H9 (cell line): ENCODE data around the gene SERPINB8. TPM values are rescaled to one million over a fixed set of nuclear protein-coding genes. Genes with fewer than 3 reads are reported as not detected.

Experiments used
- DNase-seq: peaks from one replicate; pipeline ENCODE4 v3.0.0-alpha.2; 2017
- H2AFZ ChIP-seq: one replicate; pipeline ENCODE4 v1.6.1; 2013; ENCODE audit warnings: mild to moderate bottlenecking, low read length, control low read depth, moderate library complexity
- H2AK5ac ChIP-seq: 2 replicates; pipeline ENCODE4 v1.6.1; 2013; ENCODE audit warnings: low read length, control low read depth, mixed read lengths; ENCODE audit not compliant: insufficient read length
- H2BK120ac ChIP-seq: one replicate; pipeline ENCODE4 v1.6.1; 2013; ENCODE audit warnings: low read depth, mild to moderate bottlenecking, low read length, control low read depth, inconsistent platforms; ENCODE audit not compliant: poor library complexity, severe bottlenecking
- H2BK12ac ChIP-seq: 2 replicates; pipeline ENCODE4 v1.6.1; 2013; ENCODE audit warnings: low read length, control low read depth, mixed read lengths, low read depth; ENCODE audit not compliant: insufficient read length
- H2BK15ac ChIP-seq: 2 replicates; pipeline ENCODE4 v1.6.1; 2013; ENCODE audit warnings: low read depth, low read length, control low read depth
- H2BK20ac ChIP-seq: one replicate; pipeline ENCODE4 v1.6.1; 2013; ENCODE audit warnings: low read depth, mild to moderate bottlenecking, low read length, control low read depth, inconsistent platforms; ENCODE audit not compliant: poor library complexity, severe bottlenecking
- H2BK5ac ChIP-seq: 2 replicates; pipeline ENCODE4 v1.6.1; 2013; ENCODE audit warnings: low read length, control low read depth, mixed read lengths; ENCODE audit not compliant: insufficient read length
- H3K14ac ChIP-seq: 2 replicates; pipeline ENCODE4 v1.6.1; 2013; ENCODE audit warnings: low read length, control low read depth; ENCODE audit not compliant: insufficient read depth
- H3K18ac ChIP-seq: 2 replicates; pipeline ENCODE4 v1.6.1; 2013; ENCODE audit warnings: low read depth, mild to moderate bottlenecking, mixed read lengths, low read length, control low read depth; ENCODE audit not compliant: insufficient read length
- H3K23ac ChIP-seq: 2 replicates; pipeline ENCODE4 v1.6.1; 2013; ENCODE audit warnings: low read length, control low read depth, mixed read lengths, low read depth; ENCODE audit not compliant: insufficient read length
- H3K23me2 ChIP-seq: 2 replicates; pipeline ENCODE4 v1.6.1; 2013; ENCODE audit warnings: low read depth, mild to moderate bottlenecking, mixed read lengths, low read length, control low read depth; ENCODE audit not compliant: insufficient read length, poor library complexity, severe bottlenecking
- H3K27ac ChIP-seq: 2 replicates; pipeline ENCODE4 v1.5.1; 2013; ENCODE audit warnings: low read length, control low read depth, mixed read lengths, low read depth; ENCODE audit not compliant: insufficient read length
- H3K27me3 ChIP-seq: 2 replicates; pipeline ENCODE4 v1.6.1; 2013; ENCODE audit warnings: low read length, control low read depth, inconsistent platforms; ENCODE audit not compliant: insufficient read depth
- H3K4ac ChIP-seq: 2 replicates; pipeline ENCODE4 v1.6.1; 2013; ENCODE audit warnings: low read depth, mild to moderate bottlenecking, control low read depth, inconsistent platforms, low read length, moderate library complexity
- H3K4me1 ChIP-seq: 2 replicates; pipeline ENCODE4 v1.6.1; 2013; ENCODE audit warnings: low read length, control low read depth, inconsistent platforms; ENCODE audit not compliant: insufficient read depth
- H3K4me2 ChIP-seq: 2 replicates; pipeline ENCODE4 v1.6.1; 2013; ENCODE audit warnings: low read length, control low read depth, mixed read lengths; ENCODE audit not compliant: insufficient read length, insufficient read depth
- H3K56ac ChIP-seq: 2 replicates; pipeline ENCODE4 v1.6.1; 2013; ENCODE audit warnings: low read depth, mild to moderate bottlenecking, mixed read lengths, low read length, control low read depth; ENCODE audit not compliant: insufficient read length
- H3K79me1 ChIP-seq: 2 replicates; pipeline ENCODE4 v1.6.1; 2013; ENCODE audit warnings: low read depth, mild to moderate bottlenecking, moderate library complexity, low read length, control low read depth, inconsistent platforms; ENCODE audit not compliant: insufficient read depth, poor library complexity, severe bottlenecking
- H3K79me2 ChIP-seq: 2 replicates; pipeline ENCODE4 v1.6.1; 2013; ENCODE audit warnings: low read length, control low read depth, inconsistent platforms; ENCODE audit not compliant: insufficient read depth
- H3K9ac ChIP-seq: 2 replicates; pipeline ENCODE4 v1.6.1; 2013; ENCODE audit warnings: low read length, control low read depth, mixed read lengths; ENCODE audit not compliant: insufficient read length; ENCODE audit errors: extremely low read depth
- H3K9me3 ChIP-seq: one replicate; pipeline ENCODE4 v1.6.1; 2013; ENCODE audit warnings: low read depth, low read length, inconsistent platforms; ENCODE audit not compliant: control insufficient read depth
- H3T11ph ChIP-seq: one replicate; pipeline ENCODE4 v1.6.1; 2013; ENCODE audit warnings: mild to moderate bottlenecking, low read length, control low read depth, inconsistent platforms
- H4K20me1 ChIP-seq: one replicate; pipeline ENCODE4 v1.6.1; 2013; ENCODE audit not compliant: control insufficient read depth, insufficient read length, insufficient read depth
- H4K5ac ChIP-seq: 2 replicates; pipeline ENCODE4 v1.6.1; 2013; ENCODE audit warnings: low read depth, mild to moderate bottlenecking, mixed read lengths, low read length, control low read depth; ENCODE audit not compliant: insufficient read length
- H4K8ac ChIP-seq: replicated peaks from 2 replicates; pipeline ENCODE4 v1.6.1; 2013; ENCODE audit warnings: low read length, control low read depth, mixed read lengths, low read depth; ENCODE audit not compliant: insufficient read length
- H4K91ac ChIP-seq: 2 replicates; pipeline ENCODE4 v1.6.1; 2013; ENCODE audit warnings: low read depth, mild to moderate bottlenecking, moderate library complexity, mixed read lengths, low read length, control low read depth; ENCODE audit not compliant: insufficient read length
- H3K27ac Mint-ChIP-seq, 3 experiments: 2 replicates in 2 of 3; 3 replicates in 1 of 3; pipeline ENCODE4 v1.8.0; 2020 to 2021; ENCODE audit warnings: mixed read lengths in 3 of 3, mild to moderate bottlenecking in 1 of 3, moderate library complexity in 1 of 3
- H3K27me3 Mint-ChIP-seq: 2 replicates; pipeline ENCODE4 v1.8.0; 2021; ENCODE audit warnings: low read depth, mild to moderate bottlenecking, moderate library complexity, mixed read lengths
- H3K36me3 Mint-ChIP-seq, 3 experiments: 2 replicates in 2 of 3; 3 replicates in 1 of 3; pipeline ENCODE4 v1.8.0; 2020 to 2021; ENCODE audit warnings: low read depth in 3 of 3, mixed read lengths in 3 of 3; ENCODE audit not compliant: insufficient read depth in 1 of 3
- H3K4me1 Mint-ChIP-seq, 2 experiments: 2 replicates each; pipeline ENCODE4 v1.8.0; 2020; ENCODE audit warnings: mixed read lengths in 2 of 2
- H3K4me3 Mint-ChIP-seq, 2 experiments: 2 replicates in 1 of 2; 3 replicates in 1 of 2; pipeline ENCODE4 v1.8.0; 2020 to 2021; ENCODE audit warnings: mild to moderate bottlenecking in 2 of 2, mixed read lengths in 2 of 2, moderate library complexity in 1 of 2
- H3K9me3 Mint-ChIP-seq, 2 experiments: 2 replicates in 1 of 2; 3 replicates in 1 of 2; pipeline ENCODE4 v1.8.0; 2020; ENCODE audit warnings: mild to moderate bottlenecking in 2 of 2, mixed read lengths in 2 of 2, moderate library complexity in 1 of 2
- WGBS: extraction: QIAGEN DNeasy Blood & Tissue Kit; methylation state at CpG from one replicate; pipeline ENCODE4 v1.1.7; 2013; ENCODE audit warnings: missing lambda C conversion rate, low lambda C conversion rate, mixed read lengths; ENCODE audit not compliant: insufficient read length; ENCODE audit errors: extremely low coverage; 5-methylcytosine and 5-hydroxymethylcytosine counted together
- total RNA-seq: library from RNA; stranded (reverse); gene quantifications from 2 replicates; pipeline ENCODE4 v1.2.1, GENCODE V29; 2021
- TF ChIP-seq, protein P1 (sequence below): fragments of 200-600 bp; sonication (generic); conservative IDR thresholded peaks from 3 replicates; pipeline ENCODE4 v1.8.0; 2021; ENCODE audit warnings: antibody characterized with exemption, mild to moderate bottlenecking

SERPINB8 gene
- total RNA-seq, 1 experiment from 2014 or later, result 2.1 TPM

- H2BK15ac ChIP-seq, result no peak overlapping the region
- H3K36me3 Mint-ChIP-seq, result no peaks in the 10 kb centered on the region
- H3K4ac ChIP-seq, result no peak overlapping the region
- H3K18ac ChIP-seq, result no peak overlapping the region
- H2BK12ac ChIP-seq, result no peak overlapping the region
- H3K9ac ChIP-seq, result no peak overlapping the region
- H2AK5ac ChIP-seq, result no peak overlapping the region
- no peaks in the 10 kb centered on the region for H3K79me1 ChIP-seq
- H3K4me1 Mint-ChIP-seq, result no peaks in the 10 kb centered on the region
- no peaks in the 10 kb centered on the region for H3K9me3 Mint-ChIP-seq
- no peaks in the 10 kb centered on the region for H3K9me3 ChIP-seq
- no peaks in the 10 kb centered on the region for H3K4me1 ChIP-seq
- no peak overlapping the region for H3K27ac Mint-ChIP-seq
- no peaks in the 10 kb centered on the region for H3K23me2 ChIP-seq
- TF ChIP-seq, protein P1, sequence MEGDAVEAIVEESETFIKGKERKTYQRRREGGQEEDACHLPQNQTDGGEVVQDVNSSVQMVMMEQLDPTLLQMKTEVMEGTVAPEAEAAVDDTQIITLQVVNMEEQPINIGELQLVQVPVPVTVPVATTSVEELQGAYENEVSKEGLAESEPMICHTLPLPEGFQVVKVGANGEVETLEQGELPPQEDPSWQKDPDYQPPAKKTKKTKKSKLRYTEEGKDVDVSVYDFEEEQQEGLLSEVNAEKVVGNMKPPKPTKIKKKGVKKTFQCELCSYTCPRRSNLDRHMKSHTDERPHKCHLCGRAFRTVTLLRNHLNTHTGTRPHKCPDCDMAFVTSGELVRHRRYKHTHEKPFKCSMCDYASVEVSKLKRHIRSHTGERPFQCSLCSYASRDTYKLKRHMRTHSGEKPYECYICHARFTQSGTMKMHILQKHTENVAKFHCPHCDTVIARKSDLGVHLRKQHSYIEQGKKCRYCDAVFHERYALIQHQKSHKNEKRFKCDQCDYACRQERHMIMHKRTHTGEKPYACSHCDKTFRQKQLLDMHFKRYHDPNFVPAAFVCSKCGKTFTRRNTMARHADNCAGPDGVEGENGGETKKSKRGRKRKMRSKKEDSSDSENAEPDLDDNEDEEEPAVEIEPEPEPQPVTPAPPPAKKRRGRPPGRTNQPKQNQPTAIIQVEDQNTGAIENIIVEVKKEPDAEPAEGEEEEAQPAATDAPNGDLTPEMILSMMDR, result no peak
- no peaks in the 10 kb centered on the region; the same call in 1 of the 2 replicates for H3K27me3 Mint-ChIP-seq
- H4K5ac ChIP-seq, result no peak overlapping the region
- no peaks in the 10 kb centered on the region for H4K20me1 ChIP-seq
- DNase-seq, result no peak
- H4K91ac ChIP-seq, result no peak overlapping the region
- no peak overlapping the region for H3K23ac ChIP-seq
- H2AFZ ChIP-seq, result no peak overlapping the region
- H2BK5ac ChIP-seq, result no peak overlapping the region
- H3K79me2 ChIP-seq, result no peaks in the 10 kb centered on the region
- no peak overlapping the region for H3K4me2 ChIP-seq
- no peak overlapping the region for H3K56ac ChIP-seq
- no CpG with 5 or more reads among the region's 1 CpG for WGBS
- H3T11ph ChIP-seq, result no peak overlapping the region
- H2BK20ac ChIP-seq, result no peak overlapping the region
- no peak overlapping the region for H3K14ac ChIP-seq
- H3K4me3 Mint-ChIP-seq, result no peak overlapping the region
- no peak overlapping the region for H2BK120ac ChIP-seq
- H4K8ac ChIP-seq, result no peak overlapping the region
- H3K27me3 ChIP-seq, result no peaks in the 10 kb centered on the region
- H3K27ac ChIP-seq, result no peak overlapping the region
Observed at GRCh38 chr18:63960891-63961290, 9.0 kb upstream of the SERPINB8 start.
